LNCaP clone FGC (cell line): ENCODE measurements around the gene HOXA3.

Experiments
- DNase-seq: peaks from one replicate; pipeline ENCODE4 v3.0.0-alpha.2; 2011; ENCODE audit warnings: low read depth
- H3K4me3 ChIP-seq: 2 replicates; pipeline ENCODE4 v1.5.1; 2011; ENCODE audit warnings: mild to moderate bottlenecking, low read depth, low read length, control low read depth
- TF ChIP-seq, protein P1 (sequence below): IDR thresholded peaks from 2 replicates; pipeline ENCODE4 v1.5.1; 2012; ENCODE audit warnings: mild to moderate bottlenecking; ENCODE audit not compliant: control insufficient read depth, insufficient read depth; ENCODE audit errors: extremely low read depth

The HOXA3 gene

DNA sequence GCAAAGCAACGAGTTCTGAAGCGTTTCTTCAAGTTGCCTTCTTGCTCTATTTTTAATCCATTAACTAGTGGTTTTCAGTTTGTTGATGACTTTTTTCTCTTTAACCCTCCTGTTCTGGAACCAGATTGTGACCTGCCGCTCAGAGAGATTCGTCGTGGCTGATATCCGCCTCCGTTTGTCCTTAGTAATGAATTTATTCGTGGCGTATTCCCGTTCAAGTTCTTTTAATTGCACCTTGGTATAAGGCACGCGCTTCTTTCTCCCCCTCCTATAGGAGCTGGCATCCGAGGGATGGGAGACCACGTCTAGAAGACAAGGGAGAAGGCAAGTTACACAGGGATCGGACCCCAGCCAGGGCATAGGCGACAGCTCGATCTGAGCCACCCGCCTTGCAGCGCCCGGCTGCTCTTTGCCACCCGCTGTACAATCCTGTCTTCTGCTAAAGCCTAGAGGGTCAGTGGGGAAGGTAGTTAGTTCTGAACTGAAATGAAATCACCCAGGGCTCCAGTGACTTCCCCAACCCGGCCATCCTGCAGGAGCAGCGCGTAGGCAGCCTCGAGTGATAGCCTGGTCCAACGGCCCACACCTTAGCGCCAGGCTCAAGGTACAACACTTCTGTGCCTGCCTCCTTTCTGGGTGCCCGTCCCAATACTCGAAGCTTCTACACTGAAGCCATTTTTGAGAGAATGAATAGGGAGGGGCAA, 45.9 kb upstream of the HOXA3 start:
- DNase-seq, result no peak
- no peak overlapping the region for H3K4me3 ChIP-seq
- TF ChIP-seq, protein P1, sequence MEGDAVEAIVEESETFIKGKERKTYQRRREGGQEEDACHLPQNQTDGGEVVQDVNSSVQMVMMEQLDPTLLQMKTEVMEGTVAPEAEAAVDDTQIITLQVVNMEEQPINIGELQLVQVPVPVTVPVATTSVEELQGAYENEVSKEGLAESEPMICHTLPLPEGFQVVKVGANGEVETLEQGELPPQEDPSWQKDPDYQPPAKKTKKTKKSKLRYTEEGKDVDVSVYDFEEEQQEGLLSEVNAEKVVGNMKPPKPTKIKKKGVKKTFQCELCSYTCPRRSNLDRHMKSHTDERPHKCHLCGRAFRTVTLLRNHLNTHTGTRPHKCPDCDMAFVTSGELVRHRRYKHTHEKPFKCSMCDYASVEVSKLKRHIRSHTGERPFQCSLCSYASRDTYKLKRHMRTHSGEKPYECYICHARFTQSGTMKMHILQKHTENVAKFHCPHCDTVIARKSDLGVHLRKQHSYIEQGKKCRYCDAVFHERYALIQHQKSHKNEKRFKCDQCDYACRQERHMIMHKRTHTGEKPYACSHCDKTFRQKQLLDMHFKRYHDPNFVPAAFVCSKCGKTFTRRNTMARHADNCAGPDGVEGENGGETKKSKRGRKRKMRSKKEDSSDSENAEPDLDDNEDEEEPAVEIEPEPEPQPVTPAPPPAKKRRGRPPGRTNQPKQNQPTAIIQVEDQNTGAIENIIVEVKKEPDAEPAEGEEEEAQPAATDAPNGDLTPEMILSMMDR, result no peak

- no peak for DNase-seq
- no peak overlapping the region for H3K4me3 ChIP-seq
- TF ChIP-seq, protein P1, result no peak
These were observed 45.0 kb upstream of the HOXA3 start for GRCh38 chr7:27197137-27198042.

- DNase-seq, result peak; percentile 34
- H3K4me3 ChIP-seq, result no peak overlapping the region
- TF ChIP-seq, protein P1, result peak; percentile 91
These were observed 43.9 kb upstream of the HOXA3 start for GRCh38 chr7:27196287-27196767.

DNA sequence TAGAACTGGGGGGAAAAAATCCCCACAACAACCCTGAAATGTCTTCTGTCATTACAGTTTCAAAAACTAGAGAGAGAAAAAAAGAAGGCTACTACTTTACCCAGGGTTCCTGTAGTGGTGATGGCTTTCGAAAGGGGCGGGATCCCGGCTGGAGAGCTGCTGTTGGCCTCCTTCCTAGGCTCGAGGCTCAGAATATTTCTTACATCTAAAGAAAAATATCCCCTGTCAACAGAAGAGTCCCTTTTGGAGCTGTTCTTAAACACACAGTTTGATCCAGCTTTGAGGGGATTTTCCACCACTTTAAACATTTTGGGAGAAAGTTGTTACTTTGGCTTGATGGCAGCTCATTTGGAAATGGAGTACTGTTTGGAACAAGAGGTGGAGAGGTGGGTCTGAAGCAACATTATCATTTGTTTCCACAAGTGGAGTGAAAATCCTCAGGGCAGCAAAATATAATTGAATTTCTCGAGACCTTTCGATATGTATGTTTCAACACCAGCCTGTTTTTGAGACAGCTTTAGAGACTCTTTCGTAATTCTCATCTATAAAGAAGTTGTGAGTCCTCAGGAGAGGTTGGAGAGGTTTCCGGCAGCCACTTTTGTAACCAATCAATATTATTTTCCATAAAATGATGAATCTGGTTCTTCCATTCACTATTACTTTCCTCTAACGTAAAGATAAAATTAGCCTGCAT, 42.5 kb upstream of the HOXA3 start:
- no peak overlapping the region for H3K4me3 ChIP-seq
- no peak for DNase-seq
- TF ChIP-seq, protein P1, result no peak

DNA sequence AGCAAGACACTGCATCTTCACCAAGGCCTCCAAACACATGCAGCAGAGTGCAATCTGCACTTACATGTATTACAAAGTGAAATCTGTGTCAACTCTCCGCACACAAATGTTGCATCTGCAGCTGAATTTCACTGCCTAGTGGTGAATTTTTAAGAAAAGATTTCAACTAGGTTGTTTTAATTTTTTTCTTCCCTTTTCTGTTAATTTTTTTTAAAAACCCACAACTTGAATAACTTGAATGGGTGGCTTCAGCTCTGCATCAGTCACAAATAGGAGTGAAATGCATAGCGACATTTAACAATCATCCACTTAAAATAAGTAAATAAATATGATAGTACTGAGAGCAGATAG, 41.6 kb upstream of the HOXA3 start:
- TF ChIP-seq, protein P1, result no peak
- no peak overlapping the region for H3K4me3 ChIP-seq
- DNase-seq, result no peak

GRCh38 chr7:27193335-27194001, 41.1 kb upstream of the HOXA3 start:
- H3K4me3 ChIP-seq, result no peak overlapping the region
- DNase-seq, result no peak
- TF ChIP-seq, protein P1, result no peak
